ENCODE measurements around the gene MED27. TPM values are rescaled to one million over a fixed set of nuclear protein-coding genes. Genes with fewer than 3 reads are reported as not detected.

The MED27 gene
- total and polyA plus RNA-seq, 2 of the 13 experiments (the other 11 are each of a cell fraction or from before 2014, with no cell fraction given) = 16.9 to 19.0 TPM

DNA sequence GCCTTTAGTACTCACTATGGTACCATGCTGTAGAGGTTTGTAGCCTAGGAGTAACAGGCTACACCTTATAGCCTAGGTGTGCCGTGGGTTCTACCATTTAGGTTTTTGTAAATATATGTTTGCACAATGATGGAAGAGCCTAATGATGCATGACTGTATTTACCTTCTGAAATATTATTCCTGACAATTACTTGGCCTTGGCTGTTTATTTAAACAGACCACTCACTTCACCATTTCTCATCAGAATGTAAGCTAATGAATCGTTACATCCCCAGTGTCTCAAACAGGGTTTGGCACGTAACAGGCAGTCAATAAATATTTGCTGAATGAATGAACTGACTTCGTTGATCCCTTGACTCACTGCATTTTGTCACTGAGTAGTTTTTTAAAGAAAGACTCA lies 93.1 kb downstream of the MED27 start (continued):
- TF ChIP-seq, protein P1, sequence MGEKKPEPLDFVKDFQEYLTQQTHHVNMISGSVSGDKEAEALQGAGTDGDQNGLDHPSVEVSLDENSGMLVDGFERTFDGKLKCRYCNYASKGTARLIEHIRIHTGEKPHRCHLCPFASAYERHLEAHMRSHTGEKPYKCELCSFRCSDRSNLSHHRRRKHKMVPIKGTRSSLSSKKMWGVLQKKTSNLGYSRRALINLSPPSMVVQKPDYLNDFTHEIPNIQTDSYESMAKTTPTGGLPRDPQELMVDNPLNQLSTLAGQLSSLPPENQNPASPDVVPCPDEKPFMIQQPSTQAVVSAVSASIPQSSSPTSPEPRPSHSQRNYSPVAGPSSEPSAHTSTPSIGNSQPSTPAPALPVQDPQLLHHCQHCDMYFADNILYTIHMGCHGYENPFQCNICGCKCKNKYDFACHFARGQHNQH (CRISPR knock-in tag; IDR thresholded peaks at IDR 0.05) = no peak
- TF ChIP-seq ZFP37 (CRISPR knock-in tag; IDR thresholded peaks at IDR 0.05; ENCODE audit: borderline replicate concordance) (no peak), ZBTB42 (CRISPR knock-in tag; IDR thresholded peaks at IDR 0.05) (no peak), ZNF777 (CRISPR knock-in tag; IDR thresholded peaks at IDR 0.05) (no peak), ZNF24 (IDR thresholded peaks at IDR 0.05) (no peak), KMT2A (CRISPR knock-in tag; IDR thresholded peaks at IDR 0.05) (no peak), ELF4 (CRISPR knock-in tag; IDR thresholded peaks at IDR 0.05; ENCODE audit: borderline replicate concordance) (no peak)
- TF ChIP-seq, protein P2, sequence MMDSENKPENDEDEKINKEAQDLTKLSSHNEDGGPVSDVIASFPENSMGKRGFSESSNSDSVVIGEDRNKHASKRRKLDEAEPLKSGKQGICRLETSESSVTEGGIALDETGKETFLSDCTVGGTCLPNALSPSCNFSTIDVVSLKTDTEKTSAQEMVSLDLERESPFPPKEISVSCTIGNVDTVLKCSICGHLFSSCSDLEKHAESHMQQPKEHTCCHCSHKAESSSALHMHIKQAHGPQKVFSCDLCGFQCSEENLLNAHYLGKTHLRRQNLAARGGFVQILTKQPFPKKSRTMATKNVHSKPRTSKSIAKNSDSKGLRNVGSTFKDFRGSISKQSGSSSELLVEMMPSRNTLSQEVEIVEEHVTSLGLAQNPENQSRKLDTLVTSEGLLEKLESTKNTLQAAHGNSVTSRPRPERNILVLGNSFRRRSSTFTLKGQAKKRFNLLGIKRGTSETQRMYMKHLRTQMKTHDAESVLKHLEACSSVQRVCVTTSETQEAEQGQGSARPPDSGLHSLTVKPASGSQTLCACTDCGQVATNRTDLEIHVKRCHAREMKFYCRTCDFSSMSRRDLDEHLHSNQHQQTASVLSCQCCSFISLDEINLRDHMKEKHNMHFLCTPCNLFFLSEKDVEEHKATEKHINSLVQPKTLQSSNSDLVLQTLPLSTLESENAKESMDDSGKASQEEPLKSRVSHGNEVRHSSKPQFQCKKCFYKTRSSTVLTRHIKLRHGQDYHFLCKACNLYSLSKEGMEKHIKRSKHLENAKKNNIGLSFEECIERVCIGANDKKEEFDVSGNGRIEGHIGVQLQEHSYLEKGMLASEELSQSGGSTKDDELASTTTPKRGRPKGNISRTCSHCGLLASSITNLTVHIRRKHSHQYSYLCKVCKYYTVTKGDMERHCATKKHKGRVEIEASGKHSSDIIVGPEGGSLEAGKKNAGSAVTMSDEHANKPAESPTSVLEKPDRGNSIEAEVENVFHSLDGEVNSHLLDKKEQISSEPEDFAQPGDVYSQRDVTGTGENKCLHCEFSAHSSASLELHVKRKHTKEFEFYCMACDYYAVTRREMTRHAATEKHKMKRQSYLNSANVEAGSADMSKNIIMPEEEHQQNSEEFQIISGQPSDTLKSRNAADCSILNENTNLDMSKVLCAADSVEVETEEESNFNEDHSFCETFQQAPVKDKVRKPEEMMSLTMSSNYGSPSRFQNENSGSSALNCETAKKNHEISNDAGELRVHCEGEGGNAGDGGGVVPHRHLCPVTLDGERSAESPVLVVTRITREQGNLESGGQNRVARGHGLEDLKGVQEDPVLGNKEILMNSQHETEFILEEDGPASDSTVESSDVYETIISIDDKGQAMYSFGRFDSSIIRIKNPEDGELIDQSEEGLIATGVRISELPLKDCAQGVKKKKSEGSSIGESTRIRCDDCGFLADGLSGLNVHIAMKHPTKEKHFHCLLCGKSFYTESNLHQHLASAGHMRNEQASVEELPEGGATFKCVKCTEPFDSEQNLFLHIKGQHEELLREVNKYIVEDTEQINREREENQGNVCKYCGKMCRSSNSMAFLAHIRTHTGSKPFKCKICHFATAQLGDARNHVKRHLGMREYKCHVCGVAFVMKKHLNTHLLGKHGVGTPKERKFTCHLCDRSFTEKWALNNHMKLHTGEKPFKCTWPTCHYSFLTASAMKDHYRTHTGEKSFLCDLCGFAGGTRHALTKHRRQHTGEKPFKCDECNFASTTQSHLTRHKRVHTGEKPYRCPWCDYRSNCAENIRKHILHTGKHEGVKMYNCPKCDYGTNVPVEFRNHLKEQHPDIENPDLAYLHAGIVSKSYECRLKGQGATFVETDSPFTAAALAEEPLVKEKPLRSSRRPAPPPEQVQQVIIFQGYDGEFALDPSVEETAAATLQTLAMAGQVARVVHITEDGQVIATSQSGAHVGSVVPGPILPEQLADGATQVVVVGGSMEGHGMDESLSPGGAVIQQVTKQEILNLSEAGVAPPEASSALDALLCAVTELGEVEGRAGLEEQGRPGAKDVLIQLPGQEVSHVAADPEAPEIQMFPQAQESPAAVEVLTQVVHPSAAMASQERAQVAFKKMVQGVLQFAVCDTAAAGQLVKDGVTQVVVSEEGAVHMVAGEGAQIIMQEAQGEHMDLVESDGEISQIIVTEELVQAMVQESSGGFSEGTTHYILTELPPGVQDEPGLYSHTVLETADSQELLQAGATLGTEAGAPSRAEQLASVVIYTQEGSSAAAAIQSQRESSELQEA (CRISPR knock-in tag; IDR thresholded peaks at IDR 0.05; ENCODE audit: not compliant biosample characterization) = no peak
